Measurements from ENCODE around the gene CGB1. TPM values are rescaled to one million over a fixed set of nuclear protein-coding genes. Genes with fewer than 3 reads are reported as not detected.
A peak's percentile ranks its signal among the peaks of the same experiment; 100 is the strongest.
"Not testable (repeated sequence)": the region's sequence is repeated elsewhere in the genome, so short reads cannot be mapped to it uniquely, and the experiment has no call there.

Gene CGB1
- total RNA-seq: not detected

- DNase-seq: not testable (repeated sequence)
Measured at GRCh38 chr19:49036815-49037214, at the start of gene CGB1. CGB1 (minus strand) TSS chr19:49036895; CDS start chr19:49036711, 184 bp downstream.

DNA sequence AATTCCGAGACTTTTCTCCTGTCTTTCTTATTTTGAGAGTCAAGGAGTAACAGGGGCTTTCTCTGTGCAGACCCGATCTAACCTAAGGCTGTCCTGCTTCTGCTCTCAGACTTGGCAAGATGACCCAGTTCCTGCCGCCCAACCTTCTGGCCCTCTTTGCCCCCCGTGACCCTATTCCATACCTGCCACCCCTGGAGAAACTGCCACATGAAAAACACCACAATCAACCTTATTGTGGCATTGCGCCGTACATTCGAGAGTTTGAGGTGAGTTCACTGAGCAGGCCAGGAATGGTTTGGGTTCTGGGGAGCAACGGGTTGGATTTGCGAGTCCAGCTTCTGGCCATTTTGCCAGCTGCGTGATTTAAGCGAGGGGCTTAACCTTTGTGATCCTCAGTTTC is 49.6 kb upstream of the CGB1 start:
- DNase-seq: no peak

DNA sequence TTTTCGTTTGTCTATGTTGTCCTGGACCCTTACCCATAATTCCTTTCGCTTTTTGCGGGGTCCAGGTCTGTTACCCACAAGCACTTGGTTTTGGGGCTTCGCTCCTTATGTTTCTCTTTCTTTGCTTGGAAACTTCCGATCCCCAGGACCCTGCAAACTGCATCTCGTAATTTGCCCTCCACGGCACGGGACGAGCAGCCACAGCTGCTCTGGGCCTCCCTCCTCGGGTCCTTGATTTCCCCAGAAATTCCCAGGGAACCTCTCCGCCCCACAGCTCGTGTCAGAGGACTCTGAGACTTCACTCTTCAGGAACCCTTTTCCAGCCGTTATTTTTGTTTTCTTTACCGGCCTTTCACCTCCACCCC is 49.2 kb upstream of the CGB1 start:
- DNase-seq: no peak

DNA sequence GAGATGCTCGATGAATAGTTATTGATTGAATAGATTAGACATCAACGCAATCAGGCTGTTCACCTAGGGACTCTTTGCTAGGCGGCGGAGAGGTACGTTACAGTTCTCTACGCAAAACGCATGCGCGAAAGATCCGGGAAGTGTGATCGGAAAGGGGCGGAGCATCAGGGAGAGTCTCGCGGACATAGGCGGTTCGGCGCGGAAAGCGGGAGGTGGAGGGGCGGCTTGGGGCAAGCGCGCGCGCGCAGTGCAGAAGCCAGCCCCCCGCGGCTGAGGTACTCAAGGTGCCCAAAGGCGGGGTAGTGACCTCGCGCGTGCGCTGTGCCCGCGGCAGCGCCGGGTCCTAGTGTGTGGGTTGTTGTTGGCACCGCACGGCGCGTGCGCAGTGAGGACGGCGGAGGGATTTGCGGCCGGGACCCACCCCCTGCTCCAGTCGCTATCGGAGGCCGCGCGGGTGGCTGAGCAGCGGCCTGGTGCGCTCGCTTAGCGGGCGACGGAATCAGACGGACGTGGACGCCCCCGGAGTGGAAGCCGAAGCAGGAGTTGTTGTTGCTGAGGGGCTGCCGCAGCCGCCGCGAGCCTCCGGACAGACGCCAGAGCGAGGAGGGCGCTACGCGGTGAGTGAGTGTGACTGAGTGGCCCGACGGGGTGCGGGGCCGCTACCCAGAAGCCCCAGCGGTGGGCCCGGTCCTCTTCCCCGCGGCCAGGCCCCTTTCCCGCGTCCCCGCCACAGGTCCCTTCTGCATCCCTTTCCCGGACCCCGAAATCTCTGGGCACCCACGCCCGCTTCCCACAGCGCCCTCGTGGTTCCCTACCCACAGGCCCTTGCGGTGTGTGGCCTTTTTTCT is 48.5 kb upstream of the CGB1 start, which contains the start of gene SNRNP70:
TSS of gene SNRNP70 (plus strand) at position 432 of the 848 bp plus-strand sequence. CDS start 964 bp downstream, outside the sequence.
- DNase-seq: peak; percentile 95

DNA sequence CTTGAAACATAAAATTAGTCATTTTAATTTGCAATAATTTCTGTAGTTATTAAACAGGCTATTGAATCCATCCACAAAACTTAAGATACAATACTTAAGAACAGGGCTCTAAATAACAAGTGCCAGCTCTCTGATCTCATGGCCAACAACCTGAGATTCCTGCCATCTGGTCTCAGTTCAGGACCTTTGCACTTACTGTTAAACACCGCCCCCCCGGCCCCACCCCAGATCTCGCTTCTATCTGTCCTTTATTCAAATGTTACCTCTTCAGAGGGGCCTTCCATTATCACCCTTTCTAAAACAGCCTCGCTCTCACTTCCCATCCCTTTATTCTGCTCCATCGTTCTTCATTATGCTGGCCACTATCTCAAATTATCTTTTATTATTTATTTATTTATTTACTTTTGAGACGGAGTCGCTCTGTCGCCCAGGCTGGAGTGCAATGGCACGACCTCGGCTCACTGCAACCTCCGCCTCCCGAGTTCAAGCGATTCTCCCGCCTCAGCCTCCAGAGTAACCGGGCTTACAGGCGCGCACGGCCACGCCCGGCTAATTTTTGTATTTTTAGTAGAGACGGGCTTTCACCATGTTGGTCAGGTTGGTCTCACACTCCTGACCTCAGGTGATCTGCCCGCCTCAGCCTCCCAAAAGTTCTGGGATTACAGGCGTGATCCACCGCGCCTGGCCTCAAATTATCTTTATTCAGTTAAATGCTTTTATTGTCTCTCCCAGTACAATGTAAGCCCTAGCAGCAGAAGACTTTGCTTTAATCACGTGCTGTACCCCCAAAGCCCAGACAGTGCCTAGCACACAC is 47.7 kb upstream of the CGB1 start:
- no peak for DNase-seq

GRCh38 chr19:49081273-49081672 is 44.6 kb upstream of the CGB1 start:
- DNase-seq: no peak

DNA sequence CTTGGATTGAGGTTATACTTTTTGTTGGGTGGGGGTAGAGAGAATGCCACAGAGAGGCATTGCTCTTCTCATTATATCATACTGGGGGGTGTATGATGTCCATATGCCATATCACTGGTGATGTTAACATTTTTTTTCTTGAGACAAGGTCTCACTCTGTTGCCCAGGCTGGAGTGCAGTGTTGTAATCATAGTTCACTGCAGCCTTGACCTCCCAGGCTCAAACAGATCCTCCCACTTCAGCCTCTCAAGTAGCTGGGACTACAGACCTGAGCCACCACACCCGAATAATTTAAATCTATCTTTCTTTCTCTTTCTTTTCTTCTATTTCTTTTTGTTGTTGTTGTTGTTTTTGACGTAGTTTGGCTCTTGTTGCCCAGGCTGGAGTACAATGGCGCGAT is 43.7 kb upstream of the CGB1 start:
- no peak for DNase-seq

DNA sequence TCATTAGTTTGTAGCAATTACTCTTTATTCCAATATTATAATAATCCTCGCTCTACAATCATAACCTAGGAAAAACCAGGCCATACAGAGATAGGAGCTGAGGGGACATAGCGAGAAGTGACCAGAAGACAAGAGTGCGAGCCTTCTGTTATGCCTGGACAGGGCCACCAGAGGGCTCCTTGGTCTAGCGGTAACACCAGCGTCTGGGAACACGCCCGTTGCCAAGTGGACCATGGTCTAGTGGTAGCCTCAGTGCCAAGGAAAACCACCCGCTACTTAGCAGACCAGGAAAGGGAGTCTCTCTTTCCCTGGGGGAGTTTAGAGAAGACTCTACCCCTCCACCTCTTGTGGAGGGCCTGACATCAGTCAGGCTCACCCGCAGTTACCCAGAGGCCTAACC is 38.2 kb upstream of the CGB1 start:
- not testable (repeated sequence) for DNase-seq

DNA sequence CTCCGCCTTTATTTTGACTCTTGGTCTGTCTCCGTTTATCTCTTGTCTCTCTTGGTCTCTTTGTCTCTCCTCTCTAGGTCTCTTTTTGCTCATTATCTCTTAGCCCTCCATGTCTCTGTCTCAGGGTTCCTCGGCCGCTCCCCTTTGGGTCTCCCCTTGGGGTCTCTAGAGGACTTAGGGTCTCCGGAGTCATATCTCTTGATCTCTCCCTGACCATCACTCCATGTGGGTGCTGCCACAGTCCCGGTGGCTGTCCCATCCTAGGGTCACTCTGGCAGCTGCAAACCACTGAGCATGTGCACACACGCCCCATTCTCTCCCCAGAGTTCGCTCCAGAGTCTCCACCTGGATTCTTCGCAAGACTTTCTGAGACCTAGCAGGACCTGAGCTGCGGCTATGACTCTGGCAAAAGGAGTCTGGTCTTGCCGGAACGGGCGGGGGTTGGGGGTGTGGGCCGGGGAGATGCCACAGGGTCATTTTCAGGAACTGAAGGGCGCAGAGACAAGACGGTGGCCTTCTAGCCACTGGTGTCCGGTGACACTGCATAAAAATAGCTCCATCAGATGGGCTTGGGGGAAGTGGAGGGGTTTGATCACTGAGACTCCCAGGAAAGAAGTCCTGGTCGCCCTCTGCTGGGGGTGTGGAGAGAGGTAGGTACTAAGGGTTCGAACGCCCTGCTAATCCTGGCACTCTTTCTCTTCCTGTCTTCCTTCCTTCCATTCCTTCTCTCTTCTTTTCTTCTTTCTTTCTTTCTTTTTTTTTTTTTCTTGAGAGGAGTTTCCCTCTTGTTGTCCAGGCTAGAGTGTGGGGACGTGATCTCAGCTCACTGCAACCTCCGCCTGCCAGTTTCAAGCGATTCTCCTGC is 37.1 kb upstream of the CGB1 start:
- no peak for DNase-seq

DNA sequence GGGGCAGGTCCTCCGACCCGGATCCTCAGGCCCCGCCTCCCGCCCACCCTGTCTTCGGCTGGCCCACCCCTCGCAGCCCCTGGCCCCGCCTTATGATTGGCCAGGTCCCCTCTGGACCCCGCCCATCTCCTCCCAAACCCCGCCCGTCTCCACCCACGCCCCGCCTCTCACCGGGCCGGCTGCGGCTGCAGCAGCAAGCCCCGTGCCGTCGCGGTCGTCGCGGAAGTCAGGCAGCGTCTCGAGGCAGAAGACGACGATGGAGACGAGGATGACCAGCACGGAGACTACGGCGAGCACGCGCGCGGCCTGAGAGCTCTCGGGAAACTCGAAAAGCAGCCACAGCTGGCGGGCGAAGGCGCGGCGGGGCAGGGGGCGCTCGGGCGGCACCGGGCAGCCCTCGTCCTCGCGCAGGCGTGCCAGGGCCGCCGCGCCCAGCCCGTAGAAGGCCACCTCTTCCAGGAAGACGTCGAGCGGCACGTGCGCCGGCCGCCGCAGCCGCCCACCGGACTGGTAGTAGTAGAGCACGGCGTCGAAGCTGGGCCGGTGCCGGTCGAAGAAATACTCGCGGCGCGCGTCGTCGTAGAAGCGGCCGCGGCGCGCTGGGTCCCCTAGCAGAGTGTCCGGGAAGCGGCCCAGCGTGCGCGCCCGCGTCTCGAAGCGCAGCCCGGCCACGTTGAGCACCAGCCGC is 35.3 kb upstream of the CGB1 start:
- no peak for DNase-seq

DNA sequence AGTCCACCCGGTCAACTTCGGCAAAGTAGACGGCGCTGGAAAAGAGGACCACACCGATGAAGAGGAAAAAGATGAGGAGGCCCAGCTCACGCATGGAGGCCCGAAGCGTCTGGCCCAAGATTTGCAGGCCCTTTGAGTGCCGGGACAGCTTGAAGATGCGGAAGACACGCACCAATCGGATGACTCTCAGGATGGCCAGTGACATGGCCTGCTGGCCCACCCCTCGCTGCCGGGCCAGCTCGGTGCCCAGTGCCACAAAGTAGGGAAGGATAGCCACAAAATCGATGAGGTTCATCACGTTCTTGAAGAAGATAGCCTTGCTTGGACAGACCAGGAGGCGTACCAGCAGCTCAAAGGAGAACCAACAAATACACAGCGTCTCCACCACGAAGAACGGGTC is 33.7 kb upstream of the CGB1 start:
- DNase-seq: no peak

DNA sequence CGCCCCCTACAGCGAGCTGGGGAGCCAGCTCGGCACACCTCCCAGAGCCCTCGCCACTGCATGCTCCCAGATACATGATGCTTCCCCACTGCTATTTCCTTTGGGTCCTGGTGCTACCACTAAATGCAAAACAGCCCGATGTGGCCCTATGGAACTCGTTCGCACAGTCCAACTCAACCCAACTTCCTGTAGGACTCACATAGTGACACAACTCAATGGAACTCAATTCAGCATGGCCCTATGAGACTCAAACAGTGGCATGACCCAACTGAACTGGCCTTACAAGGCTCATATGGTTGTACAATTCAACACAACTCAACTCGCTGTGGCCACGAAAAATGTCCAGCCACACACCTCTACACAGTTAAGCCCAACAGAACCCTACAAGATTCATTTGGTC is 32.3 kb upstream of the CGB1 start:
- no peak for DNase-seq

DNA sequence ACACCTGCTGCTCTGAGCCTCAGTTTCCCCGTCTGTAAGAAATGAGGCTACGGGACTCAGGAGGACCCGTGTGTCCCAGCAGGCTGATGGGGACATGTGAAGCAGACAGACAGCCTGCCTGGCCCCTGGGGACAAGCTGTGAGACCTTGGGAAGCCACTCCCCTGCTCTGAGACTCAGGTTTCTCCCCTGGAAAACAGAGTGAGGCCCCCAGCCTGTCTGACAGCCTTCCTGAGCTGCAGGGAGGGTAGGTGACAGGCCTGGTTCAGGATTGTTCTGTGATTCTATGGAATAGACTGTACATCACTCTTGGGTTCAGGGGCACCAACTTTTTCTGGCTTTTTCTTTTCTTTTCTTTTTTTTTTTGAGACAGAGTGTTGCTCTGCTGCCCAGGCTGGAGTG is 30.9 kb upstream of the CGB1 start:
- no peak for DNase-seq

- DNase-seq: no peak
Measured at GRCh38 chr19:49065905-49066512, 29.3 kb upstream of the CGB1 start.

DNA sequence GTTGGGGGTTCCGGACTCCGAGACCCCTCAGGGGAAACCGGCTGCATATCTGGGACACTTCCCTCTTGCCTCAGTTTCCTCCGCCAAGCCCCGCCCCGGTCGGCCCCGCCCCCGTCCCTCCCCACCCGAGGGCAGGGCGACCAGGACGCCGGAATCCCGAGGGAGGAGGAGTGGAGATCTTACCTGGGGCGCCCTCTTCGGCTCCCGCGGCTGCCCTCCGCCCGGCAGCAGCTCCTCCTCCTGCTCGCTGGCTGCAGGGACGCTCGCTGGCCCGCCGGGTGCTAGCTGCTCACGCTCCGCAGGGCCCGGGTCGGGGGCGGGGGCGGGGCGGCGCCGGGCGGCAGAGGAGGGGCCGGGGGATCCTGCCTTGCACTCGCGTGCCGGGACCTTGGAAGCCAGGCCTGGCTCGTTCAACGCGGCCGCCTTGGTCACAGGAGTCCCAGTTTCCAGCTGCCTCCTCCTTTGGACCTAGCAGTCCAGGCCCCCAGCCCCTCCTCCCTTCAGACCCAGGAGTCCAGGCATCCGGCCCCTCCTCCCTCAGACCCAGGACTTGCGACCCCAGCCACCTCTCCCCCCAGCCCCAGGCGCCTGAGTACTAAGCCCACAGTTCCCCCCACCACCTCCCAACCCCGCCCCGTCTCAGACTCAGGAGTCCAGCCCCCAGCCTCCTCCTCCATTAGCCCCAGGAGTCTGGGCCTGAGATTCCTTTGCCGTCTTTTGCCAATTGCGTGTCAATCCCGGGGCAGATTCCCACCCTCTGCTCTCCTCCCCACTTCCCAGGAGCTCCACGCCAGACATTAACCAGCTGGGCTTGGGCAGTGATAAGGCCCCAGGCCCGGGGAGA is 28.3 kb upstream of the CGB1 start, which contains the start of gene NTF4:
TSS of gene NTF4 (minus strand) at position 51 of the 844 bp plus-strand sequence. CDS start 2,821 bp downstream, outside the sequence.
- DNase-seq: no peak

GRCh38 chr19:49064029-49064629 is 27.4 kb upstream of the CGB1 start:
- no peak for DNase-seq

DNA sequence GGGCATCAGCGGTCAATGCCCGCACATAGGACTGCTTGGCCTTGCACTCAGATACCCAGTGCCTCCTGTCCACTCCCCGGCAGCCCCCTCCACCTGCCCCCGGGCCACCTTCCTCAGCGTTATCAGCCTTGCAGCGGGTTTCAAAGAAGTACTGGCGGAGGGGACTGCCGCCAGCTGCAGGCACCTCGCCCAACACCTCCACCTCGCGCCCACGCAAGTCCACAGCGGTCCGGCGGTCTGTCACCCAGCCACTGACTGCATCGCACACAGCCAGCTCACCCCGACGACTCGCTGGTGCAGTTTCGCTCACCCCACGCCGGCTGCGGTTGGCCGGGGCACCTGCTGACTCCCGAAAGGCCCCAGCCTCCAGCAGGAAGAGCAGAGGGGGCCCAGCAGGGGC is 24.8 kb upstream of the CGB1 start:
- DNase-seq: no peak

DNA sequence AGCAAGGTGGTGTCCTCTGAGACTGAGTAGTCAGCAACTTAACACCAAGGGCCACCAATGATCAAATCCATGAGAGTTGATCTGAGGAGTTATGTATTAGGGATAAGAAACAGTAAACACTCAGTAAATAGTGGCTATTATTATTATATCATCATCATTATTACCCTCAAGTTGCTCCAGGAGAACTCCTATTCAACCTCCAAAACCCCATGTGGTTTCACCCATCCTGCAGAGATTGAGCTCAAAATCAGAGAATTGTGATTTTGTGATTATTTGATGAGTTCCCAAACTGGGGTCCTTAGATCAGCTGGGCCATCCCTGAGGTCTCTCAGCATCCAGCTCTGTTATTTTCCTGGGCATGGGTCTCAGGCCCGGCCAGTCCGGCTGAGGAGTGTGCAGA is 24.3 kb upstream of the CGB1 start:
- no peak for DNase-seq

DNA sequence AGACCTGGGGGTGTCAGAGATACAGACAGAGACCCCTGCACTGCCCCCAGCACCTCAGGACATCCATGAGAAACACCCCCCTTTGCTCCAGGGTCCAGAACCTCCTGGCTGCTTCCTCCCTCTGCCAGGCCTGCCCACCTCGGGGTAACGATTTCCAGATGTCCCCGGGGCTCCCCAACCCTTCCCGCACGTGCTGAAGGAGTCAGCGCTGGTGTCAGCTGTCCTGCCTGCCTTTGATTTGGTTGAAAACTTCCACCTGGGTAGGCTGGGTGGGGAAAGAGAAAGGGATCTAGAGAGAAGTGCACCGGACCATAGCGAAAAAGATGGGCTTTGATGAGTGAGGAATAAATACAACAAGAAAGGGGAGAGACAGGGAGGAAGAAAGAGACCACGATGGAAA is 22.4 kb upstream of the CGB1 start:
- no peak for DNase-seq

GRCh38 chr19:49058562-49058961 is 21.9 kb upstream of the CGB1 start:
- DNase-seq: no peak
